Activated T-cell treated with anti-CD3 and anti-CD28 coated beads for 1 hour (primary cell): ENCODE data around the gene B3GALNT1.

Source experiments
- DNase-seq: peaks from one replicate; pipeline ENCODE4 v3.0.0-alpha.2; 2020; ENCODE audit warnings: low read depth

The B3GALNT1 gene

GRCh38 chr3:161104561-161105551 lies at the start of gene B3GALNT1:
B3GALNT1 (minus strand) TSS chr3:161105349; CDS start chr3:161086754, 18,595 bp downstream.
- no peak for DNase-seq

- DNase-seq, result no peak
These were observed 48.3 kb upstream of the B3GALNT1 start for GRCh38 chr3:161153480-161153879.

GRCh38 chr3:161150001-161150525 lies 44.9 kb upstream of the B3GALNT1 start:
- DNase-seq, result no peak

- no peak for DNase-seq
These were observed 44.4 kb upstream of the B3GALNT1 start for GRCh38 chr3:161149529-161149928.

GRCh38 chr3:161148832-161149475 lies 43.8 kb upstream of the B3GALNT1 start:
- DNase-seq, result no peak

GRCh38 chr3:161142486-161142885 lies 37.3 kb upstream of the B3GALNT1 start:
- no peak for DNase-seq

- no peak for DNase-seq
These were observed 34.5 kb upstream of the B3GALNT1 start for GRCh38 chr3:161139686-161140085.

GRCh38 chr3:161137260-161137659 lies 32.1 kb upstream of the B3GALNT1 start:
- DNase-seq, result no peak

GRCh38 chr3:161132391-161132790 lies 27.2 kb upstream of the B3GALNT1 start:
- DNase-seq, result no peak

- no peak for DNase-seq
These were observed 21.3 kb upstream of the B3GALNT1 start for GRCh38 chr3:161126495-161126894.

GRCh38 chr3:161117646-161118045 lies 12.5 kb upstream of the B3GALNT1 start:
- DNase-seq, result no peak

- no peak for DNase-seq
These were observed 3.7 kb upstream of the B3GALNT1 start for GRCh38 chr3:161108840-161109239.

GRCh38 chr3:161107311-161107710 lies 2.2 kb upstream of the B3GALNT1 start:
- no peak for DNase-seq

GRCh38 chr3:161103776-161104385 lies 1.3 kb downstream of the B3GALNT1 start:
- DNase-seq, result no peak

GRCh38 chr3:161101609-161102008 lies 3.5 kb downstream of the B3GALNT1 start:
- no peak for DNase-seq

GRCh38 chr3:161100994-161101393 lies 4.2 kb downstream of the B3GALNT1 start:
- DNase-seq, result no peak

GRCh38 chr3:161096771-161097367 lies 8.3 kb downstream of the B3GALNT1 start:
- no peak for DNase-seq

GRCh38 chr3:161093895-161094294 lies 11.3 kb downstream of the B3GALNT1 start:
- DNase-seq, result no peak

GRCh38 chr3:161084277-161084676 lies 20.9 kb downstream of the B3GALNT1 start:
- no peak for DNase-seq

- no peak for DNase-seq
These were observed 22.0 kb downstream of the B3GALNT1 start for GRCh38 chr3:161083131-161083530.

- no peak for DNase-seq
These were observed 23.1 kb downstream of the B3GALNT1 start for GRCh38 chr3:161082063-161082462.

GRCh38 chr3:161081633-161082032 lies 23.5 kb downstream of the B3GALNT1 start:
- no peak for DNase-seq
